Measurements from ENCODE around the gene GAS7.

GAS7 gene

DNA sequence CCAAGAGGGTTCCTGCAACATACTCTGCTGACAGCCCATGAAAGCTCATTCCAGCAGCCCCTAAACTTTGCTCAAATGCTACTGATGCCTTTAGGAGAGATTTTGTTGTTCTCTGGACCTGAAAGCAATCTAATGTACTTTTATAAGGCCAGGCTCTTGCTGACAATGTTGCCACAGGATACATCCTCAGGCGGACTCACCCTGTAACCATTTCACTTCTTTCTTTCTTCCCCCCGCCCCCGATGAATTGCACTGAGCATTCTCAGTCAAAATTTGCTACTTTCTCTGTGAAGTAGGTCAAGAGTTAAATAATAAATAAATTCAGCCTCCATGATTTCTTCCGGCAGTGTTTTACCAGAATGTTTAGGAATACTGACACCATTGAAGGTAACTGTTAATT lies 1.5 kb downstream of the GAS7 start:
- peak overlapping the region in 1 of 2 donors; percentile 58 for H3K4me3 ChIP-seq (replicated peaks in 1 of 2; ENCODE audit: low read depth in 2 of 2, low read length in 2 of 2)
- DNase-seq (ENCODE audit: low read depth in 2 of 2) = no peak

DNA sequence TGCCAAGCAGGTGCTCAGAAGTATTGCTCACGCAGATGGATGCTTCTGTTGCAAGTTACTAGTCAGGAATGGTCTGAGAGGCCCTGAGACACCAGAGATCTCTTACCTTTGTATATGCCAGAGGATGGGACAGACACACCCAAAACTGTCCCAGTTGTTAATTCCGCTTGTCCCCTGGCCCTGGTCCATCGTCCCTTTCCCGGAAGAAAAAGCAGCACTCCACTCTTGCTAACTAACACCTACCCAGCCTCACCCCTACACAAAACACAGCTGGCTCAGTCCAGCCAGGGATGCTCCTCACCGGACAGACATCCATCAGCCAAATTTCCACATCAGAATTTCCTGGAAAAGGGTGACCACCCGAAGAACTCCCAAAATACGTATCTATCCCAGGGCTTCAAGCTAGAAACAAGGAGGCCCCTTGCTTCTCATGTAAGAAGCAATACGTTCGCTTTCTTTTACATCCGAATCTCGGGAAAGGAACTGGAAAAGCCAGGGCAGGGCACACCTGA lies 2.0 kb downstream of the GAS7 start:
- TF ChIP-seq, protein P1, sequence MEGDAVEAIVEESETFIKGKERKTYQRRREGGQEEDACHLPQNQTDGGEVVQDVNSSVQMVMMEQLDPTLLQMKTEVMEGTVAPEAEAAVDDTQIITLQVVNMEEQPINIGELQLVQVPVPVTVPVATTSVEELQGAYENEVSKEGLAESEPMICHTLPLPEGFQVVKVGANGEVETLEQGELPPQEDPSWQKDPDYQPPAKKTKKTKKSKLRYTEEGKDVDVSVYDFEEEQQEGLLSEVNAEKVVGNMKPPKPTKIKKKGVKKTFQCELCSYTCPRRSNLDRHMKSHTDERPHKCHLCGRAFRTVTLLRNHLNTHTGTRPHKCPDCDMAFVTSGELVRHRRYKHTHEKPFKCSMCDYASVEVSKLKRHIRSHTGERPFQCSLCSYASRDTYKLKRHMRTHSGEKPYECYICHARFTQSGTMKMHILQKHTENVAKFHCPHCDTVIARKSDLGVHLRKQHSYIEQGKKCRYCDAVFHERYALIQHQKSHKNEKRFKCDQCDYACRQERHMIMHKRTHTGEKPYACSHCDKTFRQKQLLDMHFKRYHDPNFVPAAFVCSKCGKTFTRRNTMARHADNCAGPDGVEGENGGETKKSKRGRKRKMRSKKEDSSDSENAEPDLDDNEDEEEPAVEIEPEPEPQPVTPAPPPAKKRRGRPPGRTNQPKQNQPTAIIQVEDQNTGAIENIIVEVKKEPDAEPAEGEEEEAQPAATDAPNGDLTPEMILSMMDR (IDR thresholded peaks at IDR 0.05; ENCODE audit: low read depth, low read length) = no peak
- DNase-seq (ENCODE audit: low read depth in 2 of 2) = no peak
- H3K4me3 ChIP-seq (replicated peaks in 1 of 2; ENCODE audit: low read depth in 2 of 2, low read length in 2 of 2) = no peak overlapping the region

More for the DNA sequence above, 1.5 kb downstream of the GAS7 start:
- TF ChIP-seq, protein P1 (IDR thresholded peaks at IDR 0.05; ENCODE audit: low read depth, low read length) = no peak

DNA sequence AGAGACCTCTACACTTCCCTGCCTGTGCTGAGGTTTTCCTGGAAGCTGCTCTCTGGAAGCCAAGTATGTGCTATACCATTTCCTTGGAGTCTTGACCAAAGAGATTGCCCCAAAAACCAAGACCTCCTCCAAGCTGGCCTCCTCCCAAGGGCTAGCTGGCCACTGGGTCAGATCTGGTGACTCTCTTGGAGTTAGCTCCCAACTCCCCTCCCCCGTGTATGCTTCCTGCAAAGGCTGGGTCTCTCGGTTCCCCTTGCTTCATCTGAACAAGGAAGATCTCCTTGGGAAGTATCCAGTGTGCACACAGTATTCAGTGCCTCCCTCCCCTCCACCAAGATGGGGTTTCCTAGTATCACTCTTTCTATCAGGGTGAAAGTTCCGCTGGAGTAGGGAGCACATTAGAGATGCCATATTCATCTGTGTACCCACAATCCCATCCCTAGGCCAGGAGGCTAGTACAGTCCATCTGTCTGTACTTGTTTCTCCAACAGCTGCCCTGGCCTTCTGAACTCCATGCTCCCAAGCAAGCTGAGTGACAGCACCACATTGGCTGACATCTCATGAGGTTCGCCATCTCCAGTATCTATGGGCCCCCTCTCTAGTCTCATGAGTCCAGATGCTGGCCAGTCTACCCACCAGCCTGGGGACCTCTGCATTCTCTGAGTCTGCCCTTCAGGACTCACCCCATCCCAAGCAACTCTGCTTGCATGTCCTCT lies 3.2 kb downstream of the GAS7 start:
- TF ChIP-seq, protein P1 (IDR thresholded peaks at IDR 0.05; ENCODE audit: low read depth, low read length) = no peak
- DNase-seq (ENCODE audit: low read depth in 2 of 2) = peak in 1 of 2 donors; percentile 28

DNA sequence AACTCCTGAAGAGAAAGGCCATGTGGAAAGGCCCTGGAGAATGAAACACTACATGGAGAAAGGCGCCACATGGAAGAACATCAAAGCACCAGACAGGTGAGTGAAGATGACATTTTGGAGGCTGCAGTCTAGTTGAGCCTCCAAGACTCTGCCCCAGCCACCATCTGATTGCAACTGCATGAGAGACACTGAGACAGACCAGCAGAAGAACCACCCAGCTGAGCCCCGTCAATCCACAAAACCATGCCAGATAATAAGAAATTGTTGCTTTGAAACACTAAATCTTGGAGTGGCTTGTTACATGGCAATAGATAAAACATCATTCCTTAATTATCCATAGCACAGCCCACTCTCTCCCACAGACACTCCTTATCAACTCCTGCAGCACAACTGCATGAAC lies 4.8 kb downstream of the GAS7 start:
- no peak overlapping the region for H3K4me3 ChIP-seq (replicated peaks in 1 of 2; ENCODE audit: low read depth in 2 of 2, low read length in 2 of 2)
- no peak for DNase-seq (ENCODE audit: low read depth in 2 of 2)
- TF ChIP-seq, protein P1 (IDR thresholded peaks at IDR 0.05; ENCODE audit: low read depth, low read length) = no peak

More for the DNA sequence above, 3.2 kb downstream of the GAS7 start:
- no peak overlapping the region for H3K4me3 ChIP-seq (replicated peaks in 1 of 2; ENCODE audit: low read depth in 2 of 2, low read length in 2 of 2)

DNA sequence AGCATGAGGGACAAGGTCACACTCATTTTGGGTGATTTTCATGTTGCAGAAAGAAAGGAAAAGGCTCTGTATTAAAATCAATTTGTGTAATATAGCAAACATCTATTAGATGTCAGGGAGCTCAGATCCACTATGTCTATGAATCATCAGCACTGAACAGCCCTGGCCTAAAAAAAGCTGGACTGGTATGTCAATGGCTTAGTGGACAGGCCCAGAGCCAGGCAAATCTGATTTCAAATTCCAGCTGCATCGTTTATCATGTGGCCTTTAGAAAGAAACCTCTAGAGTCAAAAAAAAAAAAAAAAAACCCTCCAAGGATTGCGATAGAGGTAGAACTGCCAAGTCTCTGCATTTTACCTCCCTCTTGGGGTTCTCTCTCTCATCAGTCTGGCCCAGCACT lies 5.4 kb downstream of the GAS7 start:
- TF ChIP-seq, protein P1 (IDR thresholded peaks at IDR 0.05; ENCODE audit: low read depth, low read length) = no peak
- H3K4me3 ChIP-seq (replicated peaks in 1 of 2; ENCODE audit: low read depth in 2 of 2, low read length in 2 of 2) = no peak overlapping the region
- peak; percentile 36 to 90 for DNase-seq (ENCODE audit: low read depth in 2 of 2)

DNA sequence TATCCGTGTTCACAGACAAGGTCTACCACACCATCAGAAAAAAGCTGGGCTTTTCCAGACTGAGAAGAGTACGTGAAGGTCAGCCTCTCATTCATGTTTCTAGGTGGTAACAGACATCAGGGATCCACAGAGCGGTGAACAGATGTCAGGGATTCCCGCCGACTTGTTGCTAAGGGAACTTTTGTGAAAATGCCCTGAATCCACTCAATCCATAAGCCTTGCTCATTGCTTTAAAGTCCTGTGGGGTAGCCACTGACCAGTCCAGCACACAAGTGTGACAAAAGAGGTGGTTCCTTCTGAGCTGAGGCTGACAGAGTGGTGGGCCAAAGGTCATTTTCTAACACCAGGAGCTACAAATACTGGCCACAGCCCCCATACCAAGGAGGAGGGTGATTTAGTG lies 5.9 kb downstream of the GAS7 start:
- TF ChIP-seq, protein P1 (IDR thresholded peaks at IDR 0.05; ENCODE audit: low read depth, low read length) = no peak
- no peak for DNase-seq (ENCODE audit: low read depth in 2 of 2)
- H3K4me3 ChIP-seq (replicated peaks in 1 of 2; ENCODE audit: low read depth in 2 of 2, low read length in 2 of 2) = no peak overlapping the region
